Mammary epithelial cell (primary cell): Measurements from ENCODE around the gene TXN.

ENCODE experiments used
- CTCF ChIP-seq, 2 donors: IDR thresholded peaks in 1 of 2; conservative IDR thresholded peaks in 1 of 2; 2 replicates each; pipeline ENCODE4 v1.5.1; 2011 to 2012; ENCODE audit warnings: inconsistent platforms in 2 of 2, low read length in 2 of 2, mild to moderate bottlenecking in 2 of 2, control low read depth in 1 of 2, low read depth in 1 of 2; ENCODE audit not compliant: insufficient read depth in 1 of 2; ENCODE audit errors: extremely low read depth in 1 of 2
- EZH2 ChIP-seq: IDR thresholded peaks from 2 replicates; pipeline ENCODE4 v1.6.1; 2012; ENCODE audit warnings: low read length, inconsistent platforms, borderline replicate concordance

- TF ChIP-seq CTCF (conservative IDR thresholded peaks at IDR 0.05 in 1 of 2, IDR thresholded peaks at IDR 0.05 in 1 of 2; ENCODE audit: extremely low read depth in 1 of 2, insufficient read depth in 1 of 2, low read depth in 1 of 2, low read length in 2 of 2) = no peak
- TF ChIP-seq EZH2 = no peak
These were observed 25.9 kb upstream of the TXN start for GRCh38 chr9:110282018-110282738.
